Measurements from ENCODE around the gene ACSL3.

Gene ACSL3

GRCh38 chr2:222848862-222849261, 12.0 kb upstream of the ACSL3 start:
- POLR2A ChIA-PET (ENCODE audit: low non-redundant PET), result no interaction called here
- no peak for DNase-seq (ENCODE audit: low spot score)
- H3K27ac ChIP-seq, result no peak overlapping the region
- TF ChIP-seq CTCF (conservative IDR thresholded peaks at IDR 0.05; ENCODE audit: low read depth), result no peak
- CTCF ChIA-PET, result interaction anchor here (0.7 kb wide), 1 partner anchor 335 kb away, joined by 5 read pairs; no protein-coding TSS in a partner anchor

GRCh38 chr2:222851956-222852617, 8.7 kb upstream of the ACSL3 start:
- ChIA-PET CTCF (no interaction called here), POLR2A (ENCODE audit: low non-redundant PET) (no interaction called here)
- TF ChIP-seq CTCF (conservative IDR thresholded peaks at IDR 0.05; ENCODE audit: low read depth), result no peak
- DNase-seq (ENCODE audit: low spot score), result no peak
- H3K27ac ChIP-seq, result no peak overlapping the region

- H3K27ac ChIP-seq, result no peak overlapping the region
- no peak for TF ChIP-seq CTCF (conservative IDR thresholded peaks at IDR 0.05; ENCODE audit: low read depth)
- POLR2A ChIA-PET (ENCODE audit: low non-redundant PET), result no interaction called here
- DNase-seq (ENCODE audit: low spot score), result no peak
- CTCF ChIA-PET, result no interaction called here
Observed at GRCh38 chr2:222854773-222855700, 5.8 kb upstream of the ACSL3 start.

GRCh38 chr2:222859786-222860612, 837 bp upstream of the ACSL3 start:
- peak; percentile 88 for DNase-seq (ENCODE audit: low spot score)
- TF ChIP-seq CTCF (conservative IDR thresholded peaks at IDR 0.05; ENCODE audit: low read depth), result no peak
- peak overlapping the region; percentile 92 for H3K27ac ChIP-seq
- ChIA-PET POLR2A (ENCODE audit: low non-redundant PET) (interaction anchor here (0.6 kb wide), 1 partner anchor 50 kb away, joined by 3 read pairs; no protein-coding TSS in a partner anchor), CTCF (interaction anchor here (0.6 to 1.6 kb wide), 4 partner anchors 62 to 777 kb away, joined by 3 to 4 read pairs (median 3); no protein-coding TSS in a partner anchor)

DNA sequence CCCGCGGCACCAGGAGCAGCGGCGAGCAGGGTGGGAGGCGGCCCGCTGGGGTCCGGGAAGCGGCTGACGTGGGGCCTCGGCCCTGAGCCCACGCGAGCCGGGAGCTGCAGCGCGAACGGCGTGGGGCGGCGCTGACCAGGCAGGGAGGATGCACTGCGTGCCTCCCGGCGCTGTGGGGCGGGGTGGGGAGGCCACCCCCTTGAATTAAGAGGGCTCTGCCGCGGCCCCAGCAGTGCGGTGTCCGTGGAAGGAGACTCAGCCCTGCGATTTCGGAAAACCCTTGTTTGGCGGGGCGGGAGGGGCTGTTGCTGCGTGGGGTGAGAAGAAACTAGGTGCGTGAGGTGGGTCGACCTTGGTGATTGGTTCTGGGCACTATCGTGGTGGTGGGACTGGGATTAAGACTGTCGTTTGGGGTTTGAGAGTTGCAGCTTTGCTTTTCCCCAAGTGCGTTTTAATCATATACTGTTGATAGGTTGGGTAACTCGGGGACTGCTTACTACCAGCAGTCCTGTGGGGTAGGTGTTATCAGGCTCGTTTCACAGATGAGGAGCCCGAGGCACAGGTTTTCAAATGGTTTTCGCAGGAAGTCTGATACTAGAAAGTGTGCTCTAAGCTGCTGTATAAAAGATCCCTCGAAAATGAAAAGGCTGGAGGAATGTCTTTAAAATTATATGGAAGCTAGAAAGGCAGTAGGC, 722 bp downstream of the ACSL3 start:
- CTCF ChIA-PET, result interaction anchor here (0.6 to 0.9 kb wide), 2 partner anchors 39 to 154 kb away, joined by 3 to 4 read pairs; no protein-coding TSS in a partner anchor
- POLR2A ChIA-PET (ENCODE audit: low non-redundant PET), result no interaction called here
- no peak for DNase-seq (ENCODE audit: low spot score)
- no peak for TF ChIP-seq CTCF (conservative IDR thresholded peaks at IDR 0.05; ENCODE audit: low read depth)
- H3K27ac ChIP-seq, result peak overlapping the region; percentile 92

Data from RWPE1 (cell line).